ENCODE measurements around the gene KRTAP3-1. TPM values are rescaled to one million over a fixed set of nuclear protein-coding genes. Genes with fewer than 3 reads are reported as not detected.
"Not testable (repeated sequence)": the region's sequence is repeated elsewhere in the genome, so short reads cannot be mapped to it uniquely, and the experiment has no call there.

KRTAP3-1 gene
- total RNA-seq, 1 experiment from 2014 or later: not detected

- intact Hi-C loops (cut with micrococcal nuclease; ENCODE audit: unreplicated experiment): no loop called here
- TF ChIP-seq CTCF (conservative IDR thresholded peaks at IDR 0.05; ENCODE audit: low read depth, low read length) (no peak), EZH2 (IDR thresholded peaks at IDR 0.05; ENCODE audit: borderline replicate concordance, low read depth, low read length, poor library complexity, severe bottlenecking) (no peak)
- no peak for DNase-seq (ENCODE audit: low spot score)
- Histone ChIP-seq H3K27me3 (replicated peaks; ENCODE audit: insufficient read depth, low read depth, low read length, poor library complexity) (no peaks in the 10 kb centered on the region), H3K36me3 (ENCODE audit: insufficient read depth, low read length, poor library complexity, severe bottlenecking) (no peaks in the 10 kb centered on the region), H3K27ac (ENCODE audit: low read depth, low read length, poor library complexity, severe bottlenecking) (no peak overlapping the region), H3K4me3 (ENCODE audit: low read depth, low read length, poor library complexity, severe bottlenecking) (no peak overlapping the region), H3K9me3 (ENCODE audit: low read depth, low read length, poor library complexity, severe bottlenecking) (no peaks in the 10 kb centered on the region), H3K4me1 (ENCODE audit: insufficient read depth, low read length, poor library complexity, severe bottlenecking) (no peaks in the 10 kb centered on the region)
- CTCF ChIA-PET: no interaction called here
- BruUV-seq (replicated peaks): no TSS peak
- POLR2A ChIA-PET (ENCODE audit: low non-redundant PET): no interaction called here
Observed at GRCh38 chr17:41037853-41038350, 29.0 kb upstream of the KRTAP3-1 start.

- H3K27me3 ChIP-seq (replicated peaks; ENCODE audit: insufficient read depth, low read depth, low read length, poor library complexity); intact Hi-C loops (cut with micrococcal nuclease; ENCODE audit: unreplicated experiment); DNase-seq (ENCODE audit: low spot score); H3K36me3 ChIP-seq (ENCODE audit: insufficient read depth, low read length, poor library complexity, severe bottlenecking); H3K4me3 ChIP-seq (ENCODE audit: low read depth, low read length, poor library complexity, severe bottlenecking); H3K27ac ChIP-seq (ENCODE audit: low read depth, low read length, poor library complexity, severe bottlenecking); H3K9me3 ChIP-seq (ENCODE audit: low read depth, low read length, poor library complexity, severe bottlenecking); BruUV-seq (replicated peaks); CTCF ChIA-PET; H3K4me1 ChIP-seq (ENCODE audit: insufficient read depth, low read length, poor library complexity, severe bottlenecking): not testable (repeated sequence)
- POLR2A ChIA-PET (ENCODE audit: low non-redundant PET): interaction anchor here (0.6 kb wide), 1 partner anchor 15 kb away, joined by 3 read pairs; no protein-coding TSS in a partner anchor
Observed at GRCh38 chr17:41034346-41034935, 25.5 kb upstream of the KRTAP3-1 start, which contains the start of gene KRTAP1-3. KRTAP1-3 (minus strand) TSS chr17:41034874; CDS start chr17:41034821, 53 bp downstream.

GRCh38 chr17:41029633-41030245, 20.8 kb upstream of the KRTAP3-1 start, which contains the start of gene KRTAP1-4:
KRTAP1-4 (minus strand) TSS chr17:41030195; CDS start chr17:41030078, 117 bp downstream.
- Histone ChIP-seq H3K4me3 (ENCODE audit: low read depth, low read length, poor library complexity, severe bottlenecking) (no peak within 1 kb of the TSS), H3K36me3 (ENCODE audit: insufficient read depth, low read length, poor library complexity, severe bottlenecking) (no peaks in the 10 kb centered on the region), H3K27ac (ENCODE audit: low read depth, low read length, poor library complexity, severe bottlenecking) (no peak within 1 kb of the TSS), H3K9me3 (ENCODE audit: low read depth, low read length, poor library complexity, severe bottlenecking) (no peaks in the 10 kb centered on the region), H3K27me3 (replicated peaks; ENCODE audit: insufficient read depth, low read depth, low read length, poor library complexity) (no peaks in the 10 kb centered on the region), H3K4me1 (ENCODE audit: insufficient read depth, low read length, poor library complexity, severe bottlenecking) (no peaks in the 10 kb centered on the region)
- DNase-seq (ENCODE audit: low spot score): no peak
- no peak for TF ChIP-seq CTCF (conservative IDR thresholded peaks at IDR 0.05; ENCODE audit: low read depth, low read length)
- TF ChIP-seq EZH2 (IDR thresholded peaks at IDR 0.05; ENCODE audit: borderline replicate concordance, low read depth, low read length, poor library complexity, severe bottlenecking): no peak
- no TSS peak for BruUV-seq (replicated peaks)
- intact Hi-C loops (cut with micrococcal nuclease; ENCODE audit: unreplicated experiment): no loop called here
- ChIA-PET CTCF (no interaction called here), POLR2A (ENCODE audit: low non-redundant PET) (no interaction called here)

Data from A673 (cell line).